OCI-LY3 (cell line): ENCODE measurements around the gene HAGHL.

ENCODE experiments used
- CTCF ChIP-seq: fragments of 200-600, 300-600 bp; sonication (generic); IDR thresholded peaks from 2 replicates; pipeline ENCODE4 v1.5.1; 2014; ENCODE audit warnings: antibody characterized with exemption, low read length, low read depth
- EZH2phosphoT487 ChIP-seq: fragments of 200-600 bp; shearing (Covaris generic); IDR thresholded peaks from 2 replicates; pipeline ENCODE4 v1.6.1; 2018; ENCODE audit warnings: antibody characterized with exemption, mixed run types, low read depth

- no peak for TF ChIP-seq CTCF
- TF ChIP-seq EZH2phosphoT487 = no peak
Measured at GRCh38 chr16:717450-718245, 9.3 kb upstream of the HAGHL start.
